Parathyroid adenoma (tissue), 2 donors: ENCODE results near the gene LPIN1.

Experiments
- H2AFZ ChIP-seq: fragments of 300-600 bp; sonication (generic); one replicate; pipeline ENCODE4 v1.7.0; 2017; ENCODE audit warnings: antibody characterized with exemption, mild to moderate bottlenecking
- H3K27ac ChIP-seq: fragments of 300-600 bp; sonication (generic); one replicate; pipeline ENCODE4 v1.7.0; 2017
- H3K27me3 ChIP-seq: fragments of 300-600 bp; sonication (generic); one replicate; pipeline ENCODE4 v1.7.0; 2017; ENCODE audit warnings: low read length; ENCODE audit not compliant: control insufficient read depth, insufficient read depth
- H3K36me3 ChIP-seq: fragments of 300-600 bp; sonication (generic); one replicate; pipeline ENCODE4 v1.7.0; 2017; ENCODE audit warnings: low read length; ENCODE audit not compliant: control insufficient read depth, insufficient read depth
- H3K4me1 ChIP-seq: fragments of 300-600 bp; sonication (generic); one replicate; pipeline ENCODE4 v1.7.0; 2017; ENCODE audit warnings: control low read depth
- H3K4me2 ChIP-seq: fragments of 300-600 bp; sonication (generic); one replicate; pipeline ENCODE4 v1.7.0; 2017; ENCODE audit warnings: low read length
- H3K4me3 ChIP-seq: fragments of 300-600 bp; sonication (generic); one replicate; pipeline ENCODE4 v1.7.0; 2017; ENCODE audit warnings: low read depth, low read length
- H3K79me2 ChIP-seq: fragments of 300-600 bp; sonication (generic); one replicate; pipeline ENCODE4 v1.7.0; 2017; ENCODE audit warnings: control low read depth
- H3K9ac ChIP-seq: fragments of 300-600 bp; sonication (generic); one replicate; pipeline ENCODE4 v1.7.0; 2017; ENCODE audit warnings: mild to moderate bottlenecking
- H3K9me3 ChIP-seq: fragments of 300-600 bp; sonication (generic); one replicate; pipeline ENCODE4 v1.7.0; 2017; ENCODE audit warnings: low read length; ENCODE audit not compliant: control insufficient read depth
- CTCF ChIP-seq: fragments of 300-600 bp; sonication (generic); IDR thresholded peaks from one replicate; pipeline ENCODE4 v1.7.0; 2017; ENCODE audit warnings: antibody characterized with exemption, mild to moderate bottlenecking
- donor health status: primary hyperparathyroidism.

Gene LPIN1

GRCh38 chr2:11713815-11714214 is 32.6 kb upstream of the LPIN1 start:
- no peak for TF ChIP-seq CTCF
- Histone ChIP-seq H3K4me1 (no peaks in the 10 kb centered on the region), H2AFZ (no peak overlapping the region), H3K9ac (no peak overlapping the region), H3K4me2 (no peak overlapping the region), H3K9me3 (no peaks in the 10 kb centered on the region), H3K4me3 (no peak overlapping the region), H3K27me3 (no peaks in the 10 kb centered on the region), H3K36me3 (no peaks in the 10 kb centered on the region), H3K79me2 (no peaks in the 10 kb centered on the region), H3K27ac (no peak overlapping the region)

GRCh38 chr2:11715987-11716652 is 30.3 kb upstream of the LPIN1 start:
- no peaks in the 10 kb centered on the region for H3K36me3 ChIP-seq
- no peak overlapping the region for H2AFZ ChIP-seq
- H3K4me1 ChIP-seq = no peaks in the 10 kb centered on the region
- H3K27ac ChIP-seq = no peak overlapping the region
- H3K9me3 ChIP-seq = no peaks in the 10 kb centered on the region
- no peaks in the 10 kb centered on the region for H3K79me2 ChIP-seq
- TF ChIP-seq CTCF = no peak
- H3K27me3 ChIP-seq = no peaks in the 10 kb centered on the region
- no peak overlapping the region for H3K4me2 ChIP-seq
- no peak overlapping the region for H3K4me3 ChIP-seq
- H3K9ac ChIP-seq = no peak overlapping the region

GRCh38 chr2:11716689-11717321 is 29.6 kb upstream of the LPIN1 start:
- no peak overlapping the region for H3K4me3 ChIP-seq
- no peaks in the 10 kb centered on the region for H3K79me2 ChIP-seq
- TF ChIP-seq CTCF = no peak
- no peak overlapping the region for H2AFZ ChIP-seq
- H3K4me1 ChIP-seq = no peaks in the 10 kb centered on the region
- H3K9me3 ChIP-seq = no peaks in the 10 kb centered on the region
- no peaks in the 10 kb centered on the region for H3K27me3 ChIP-seq
- no peak overlapping the region for H3K4me2 ChIP-seq
- no peak overlapping the region for H3K9ac ChIP-seq
- H3K27ac ChIP-seq = no peak overlapping the region
- H3K36me3 ChIP-seq = no peaks in the 10 kb centered on the region

DNA sequence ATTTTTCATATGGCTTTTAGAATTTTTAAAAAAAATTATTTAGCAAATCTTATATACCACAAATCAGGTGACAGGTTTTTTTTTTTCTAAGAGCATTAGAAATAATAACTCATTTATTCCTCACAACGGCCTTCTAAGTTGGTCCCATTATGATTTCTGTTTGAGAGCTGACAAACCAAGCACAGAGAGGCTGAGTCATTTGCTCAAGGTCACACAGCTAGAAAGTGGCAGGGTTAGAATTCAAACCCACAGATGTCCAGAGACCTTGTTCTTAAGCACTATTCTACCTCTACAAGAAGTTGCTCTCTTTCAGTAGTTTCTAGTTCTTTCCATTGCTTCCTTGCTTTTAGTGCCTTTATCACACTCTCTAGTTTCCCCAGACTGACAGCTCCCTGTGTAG is 28.8 kb upstream of the LPIN1 start:
- Histone ChIP-seq H3K27ac (no peak overlapping the region), H3K27me3 (no peaks in the 10 kb centered on the region), H3K4me2 (no peak overlapping the region), H3K4me3 (no peak overlapping the region), H3K9me3 (no peaks in the 10 kb centered on the region), H3K9ac (no peak overlapping the region), H3K4me1 (no peaks in the 10 kb centered on the region), H3K36me3 (no peaks in the 10 kb centered on the region), H3K79me2 (no peaks in the 10 kb centered on the region), H2AFZ (no peak overlapping the region)
- TF ChIP-seq CTCF = no peak

GRCh38 chr2:11718606-11719005 is 27.8 kb upstream of the LPIN1 start:
- no peak overlapping the region for H3K9ac ChIP-seq
- H3K27ac ChIP-seq = no peak overlapping the region
- H3K79me2 ChIP-seq = no peaks in the 10 kb centered on the region
- TF ChIP-seq CTCF = no peak
- H3K4me3 ChIP-seq = no peak overlapping the region
- H2AFZ ChIP-seq = no peak overlapping the region
- H3K4me1 ChIP-seq = no peaks in the 10 kb centered on the region
- H3K9me3 ChIP-seq = no peaks in the 10 kb centered on the region
- no peaks in the 10 kb centered on the region for H3K36me3 ChIP-seq
- no peaks in the 10 kb centered on the region for H3K27me3 ChIP-seq
- no peak overlapping the region for H3K4me2 ChIP-seq
